Esophagus squamous epithelium (tissue), 4 donors: ENCODE data around the gene CYP26B1.

ENCODE experiments used
- POLR2A ChIP-seq, 4 donors: fragments of 450-650 bp; IDR thresholded peaks; one replicate each; pipeline ENCODE4 v1.6.1; 2017; ENCODE audit warnings: antibody characterized with exemption in 4 of 4, mild to moderate bottlenecking in 4 of 4, moderate library complexity in 3 of 4
- TF ChIP-seq, protein P1 (sequence below), 6 experiments: fragments of 450-650 bp in 4 of 6; fragments of 200-600 bp in 2 of 6; sonication (generic) in 2 of 6; IDR thresholded peaks; one replicate each; pipeline ENCODE4 v1.5.1; 2016 to 2019; ENCODE audit warnings: antibody characterized with exemption in 6 of 6, mild to moderate bottlenecking in 4 of 6, moderate library complexity in 4 of 6

DNA sequence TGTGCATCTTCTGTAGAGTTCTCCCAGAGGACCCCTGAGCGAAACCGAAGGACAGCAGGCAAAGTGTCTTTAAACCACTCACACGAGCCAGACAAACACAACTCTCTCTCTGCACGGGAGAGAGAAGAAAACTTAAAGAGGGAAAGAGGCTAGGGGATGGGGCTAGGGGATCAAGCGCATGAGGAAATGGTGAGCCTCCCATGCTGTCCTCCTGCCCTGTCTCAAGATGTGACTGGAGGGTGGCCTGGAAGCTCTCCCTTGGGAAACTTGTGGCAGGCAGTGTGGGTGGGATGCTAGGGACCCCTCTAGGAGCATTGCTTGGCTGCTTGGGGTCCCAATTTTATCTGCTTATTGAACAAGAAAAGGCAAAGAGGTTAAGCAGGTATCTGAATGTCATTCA is 44.5 kb downstream of the CYP26B1 start:
- no peak for TF ChIP-seq POLR2A (IDR thresholded peaks at IDR 0.05)
- TF ChIP-seq, protein P1, sequence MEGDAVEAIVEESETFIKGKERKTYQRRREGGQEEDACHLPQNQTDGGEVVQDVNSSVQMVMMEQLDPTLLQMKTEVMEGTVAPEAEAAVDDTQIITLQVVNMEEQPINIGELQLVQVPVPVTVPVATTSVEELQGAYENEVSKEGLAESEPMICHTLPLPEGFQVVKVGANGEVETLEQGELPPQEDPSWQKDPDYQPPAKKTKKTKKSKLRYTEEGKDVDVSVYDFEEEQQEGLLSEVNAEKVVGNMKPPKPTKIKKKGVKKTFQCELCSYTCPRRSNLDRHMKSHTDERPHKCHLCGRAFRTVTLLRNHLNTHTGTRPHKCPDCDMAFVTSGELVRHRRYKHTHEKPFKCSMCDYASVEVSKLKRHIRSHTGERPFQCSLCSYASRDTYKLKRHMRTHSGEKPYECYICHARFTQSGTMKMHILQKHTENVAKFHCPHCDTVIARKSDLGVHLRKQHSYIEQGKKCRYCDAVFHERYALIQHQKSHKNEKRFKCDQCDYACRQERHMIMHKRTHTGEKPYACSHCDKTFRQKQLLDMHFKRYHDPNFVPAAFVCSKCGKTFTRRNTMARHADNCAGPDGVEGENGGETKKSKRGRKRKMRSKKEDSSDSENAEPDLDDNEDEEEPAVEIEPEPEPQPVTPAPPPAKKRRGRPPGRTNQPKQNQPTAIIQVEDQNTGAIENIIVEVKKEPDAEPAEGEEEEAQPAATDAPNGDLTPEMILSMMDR (IDR thresholded peaks at IDR 0.05): no peak
